Stimulated activated CD8-positive, alpha-beta memory T cell treated with anti-CD3 and anti-CD28 coated beads, Interleukin-12 subunit alpha, Interleukin-12 subunit beta, amount 100 ng/mL, for 1 hour (primary cell): Measurements from ENCODE around the gene SERPINB6.

Source experiments
- DNase-seq: peaks from one replicate; pipeline ENCODE4 v3.0.0-alpha.2; 2020; ENCODE audit warnings: low read depth

The SERPINB6 gene

GRCh38 chr6:2999618-3000557 lies 28.5 kb upstream of the SERPINB6 start, which contains the start of gene NQO2:
NQO2 (plus strand) TSS chr6:2999894; CDS start chr6:3006553, 6,659 bp downstream.
- DNase-seq = peak; percentile 80

- DNase-seq = peak; percentile 32
These were observed 27.7 kb upstream of the SERPINB6 start for GRCh38 chr6:2998998-2999617.

- peak; percentile 6 for DNase-seq
These were observed 27.1 kb upstream of the SERPINB6 start for GRCh38 chr6:2998249-2998997.

GRCh38 chr6:2993755-2994317 lies 22.5 kb upstream of the SERPINB6 start:
- DNase-seq = no peak

- no peak for DNase-seq
These were observed 21.1 kb upstream of the SERPINB6 start for GRCh38 chr6:2992330-2992979.

- DNase-seq = no peak
These were observed 19.7 kb upstream of the SERPINB6 start for GRCh38 chr6:2990932-2991506.

- DNase-seq = no peak
These were observed 19.0 kb upstream of the SERPINB6 start for GRCh38 chr6:2990248-2990931.

GRCh38 chr6:2989332-2990247 lies 18.2 kb upstream of the SERPINB6 start:
- peak; percentile 63 for DNase-seq

- peak; percentile 62 for DNase-seq
These were observed 17.3 kb upstream of the SERPINB6 start for GRCh38 chr6:2988426-2989331.

- DNase-seq = no peak
These were observed 16.7 kb upstream of the SERPINB6 start for GRCh38 chr6:2988094-2988425.

- DNase-seq = no peak
These were observed 15.4 kb upstream of the SERPINB6 start for GRCh38 chr6:2986722-2987221.

GRCh38 chr6:2984738-2985406 lies 13.5 kb upstream of the SERPINB6 start:
- no peak for DNase-seq

- no peak for DNase-seq
These were observed 11.2 kb upstream of the SERPINB6 start for GRCh38 chr6:2982426-2983117.

- DNase-seq = no peak
These were observed 9.1 kb upstream of the SERPINB6 start for GRCh38 chr6:2980465-2980855.

- DNase-seq = no peak
These were observed 8.6 kb upstream of the SERPINB6 start for GRCh38 chr6:2979819-2980464.

GRCh38 chr6:2978923-2979322 lies 7.6 kb upstream of the SERPINB6 start:
- no peak for DNase-seq
